Measurements from ENCODE around the gene PEX11A. TPM values are rescaled to one million over a fixed set of nuclear protein-coding genes. Genes with fewer than 3 reads are reported as not detected.

PEX11A gene
- total RNA-seq, 5 donors from 2014 or later (not counting 1 experiment from before 2014, with no cell fraction given): 0.91 to 4.0 (median 2.0) TPM

- DNase-seq: no peak
Measured at GRCh38 chr15:89681146-89681545, 9.4 kb downstream of the PEX11A start.

DNA sequence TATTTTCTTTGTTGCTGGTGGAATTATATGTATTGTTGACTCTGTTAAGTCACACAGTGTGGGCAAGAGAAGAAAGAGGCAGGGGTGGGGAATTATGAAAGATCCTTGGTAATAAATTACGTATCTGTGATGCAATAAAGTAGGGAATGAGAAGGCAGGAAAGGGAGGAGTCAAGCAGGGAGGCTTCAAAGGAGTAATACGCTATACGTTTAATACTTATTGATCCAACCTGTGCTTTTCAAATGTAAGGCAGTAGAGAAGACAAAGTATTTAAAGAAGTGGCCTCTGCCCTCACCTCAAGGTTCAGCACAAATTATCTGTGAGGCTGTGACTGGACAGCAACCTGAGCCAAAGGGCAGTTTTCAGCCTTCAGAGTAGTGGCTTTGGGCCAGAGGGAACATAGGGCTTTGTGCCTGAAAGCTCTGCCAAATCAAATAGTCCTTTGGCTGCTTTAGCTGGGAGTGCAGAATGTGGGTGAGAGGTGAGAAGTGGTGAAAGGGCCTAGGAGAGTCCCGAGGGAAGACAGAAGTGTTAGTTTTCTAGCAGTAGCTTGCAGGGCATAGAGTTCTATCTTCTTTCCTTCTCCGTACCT is 10.2 kb downstream of the PEX11A start:
- CTCF ChIA-PET: no interaction called here
- Histone ChIP-seq H3K36me3 (ENCODE audit: control insufficient read depth in 2 of 2, extremely low read depth in 1 of 2, insufficient read depth in 1 of 2, low read length in 1 of 2) (peaks cover 0 to 5% of the 10 kb centered on the region in 2 donors), H3K4me3 (ENCODE audit: control insufficient read depth in 1 of 2, extremely low read depth in 1 of 2, low read length in 1 of 2) (no peak overlapping the region), H3K4me1 (ENCODE audit: control insufficient read depth in 1 of 2, extremely low read depth in 1 of 2, insufficient read depth in 2 of 2, low read length in 2 of 2) (no peaks in the 10 kb centered on the region), H3K9me3 (no peaks in the 10 kb centered on the region), H3K27me3 (replicated peaks in 1 of 2; ENCODE audit: control insufficient read depth in 2 of 2, extremely low read depth in 1 of 2, insufficient read depth in 2 of 2, low read length in 1 of 2) (peaks cover 0 to 2% of the 10 kb centered on the region in 2 experiments), H3K27ac (ENCODE audit: low read length) (no peak overlapping the region)
- 87% methylated on average over 3 of the region's 5 CpGs for WGBS (ENCODE audit: insufficient coverage)
- ATAC-seq (replicated peaks in 1 of 4) (no peak), DNase-seq (no peak)
- no peaks in the 10 kb centered on the region for H3K9me3 Mint-ChIP-seq
- H3K27me3 Mint-ChIP-seq: no peaks in the 10 kb centered on the region
- peaks cover 30% of the 10 kb centered on the region for H3K36me3 Mint-ChIP-seq
- H3K4me1 Mint-ChIP-seq: no peaks in the 10 kb centered on the region
- H3K4me3 Mint-ChIP-seq: no peak overlapping the region
- H3K27ac Mint-ChIP-seq: no peak overlapping the region
- POLR2A ChIA-PET: no interaction called here

More at GRCh38 chr15:89681146-89681545, 9.4 kb downstream of the PEX11A start:
- 100% methylated on average over 1 of the region's 2 CpGs for WGBS (ENCODE audit: insufficient coverage)
- Mint-ChIP-seq H3K4me1 (no peaks in the 10 kb centered on the region), H3K27me3 (no peaks in the 10 kb centered on the region), H3K9me3 (no peaks in the 10 kb centered on the region), H3K36me3 (peaks cover 33% of the 10 kb centered on the region), H3K27ac (no peak overlapping the region), H3K4me3 (no peak overlapping the region)
- ATAC-seq (replicated peaks in 1 of 4): no peak
- CTCF ChIA-PET: no interaction called here
- Histone ChIP-seq H3K27ac (ENCODE audit: low read length) (no peak overlapping the region), H3K36me3 (ENCODE audit: control insufficient read depth in 2 of 2, extremely low read depth in 1 of 2, insufficient read depth in 1 of 2, low read length in 1 of 2) (peaks cover 0 to 5% of the 10 kb centered on the region in 2 donors), H3K27me3 (replicated peaks in 1 of 2; ENCODE audit: control insufficient read depth in 2 of 2, extremely low read depth in 1 of 2, insufficient read depth in 2 of 2, low read length in 1 of 2) (peaks cover 0 to 2% of the 10 kb centered on the region in 2 experiments), H3K4me3 (ENCODE audit: control insufficient read depth in 1 of 2, extremely low read depth in 1 of 2, low read length in 1 of 2) (no peak overlapping the region), H3K4me1 (ENCODE audit: control insufficient read depth in 1 of 2, extremely low read depth in 1 of 2, insufficient read depth in 2 of 2, low read length in 2 of 2) (no peaks in the 10 kb centered on the region), H3K9me3 (no peaks in the 10 kb centered on the region)
- POLR2A ChIA-PET: no interaction called here

- Mint-ChIP-seq H3K4me3 (no peak within 1 kb of the TSS), H3K36me3 (peaks cover 28% of the 10 kb centered on the region), H3K4me1 (no peaks in the 10 kb centered on the region), H3K9me3 (no peaks in the 10 kb centered on the region), H3K27me3 (no peaks in the 10 kb centered on the region), H3K27ac (no peak within 1 kb of the TSS)
- CTCF ChIA-PET: no interaction called here
- DNase-seq: no peak
- Histone ChIP-seq H3K27ac (ENCODE audit: low read length) (no peak within 1 kb of the TSS), H3K4me3 (ENCODE audit: control insufficient read depth in 1 of 2, extremely low read depth in 1 of 2, low read length in 1 of 2) (no peak within 1 kb of the TSS), H3K9me3 (no peaks in the 10 kb centered on the region), H3K27me3 (replicated peaks in 1 of 2; ENCODE audit: control insufficient read depth in 2 of 2, extremely low read depth in 1 of 2, insufficient read depth in 2 of 2, low read length in 1 of 2) (peaks cover 0 to 2% of the 10 kb centered on the region in 2 experiments), H3K36me3 (ENCODE audit: control insufficient read depth in 2 of 2, extremely low read depth in 1 of 2, insufficient read depth in 1 of 2, low read length in 1 of 2) (peaks cover 0 to 5% of the 10 kb centered on the region in 2 donors), H3K4me1 (ENCODE audit: control insufficient read depth in 1 of 2, extremely low read depth in 1 of 2, insufficient read depth in 2 of 2, low read length in 2 of 2) (no peaks in the 10 kb centered on the region)
- 90% methylated on average over 2 of the region's 2 CpGs for WGBS (ENCODE audit: insufficient coverage)
- ATAC-seq (replicated peaks in 1 of 4): no peak
- POLR2A ChIA-PET: no interaction called here
Measured at GRCh38 chr15:89679212-89679611, 11.3 kb downstream of the PEX11A start, which contains the start of gene PLIN1. Gene PLIN1, minus strand, starts transcription at chr15:89679367. Its CDS starts 1,878 bp downstream, at chr15:89677489.

DNA sequence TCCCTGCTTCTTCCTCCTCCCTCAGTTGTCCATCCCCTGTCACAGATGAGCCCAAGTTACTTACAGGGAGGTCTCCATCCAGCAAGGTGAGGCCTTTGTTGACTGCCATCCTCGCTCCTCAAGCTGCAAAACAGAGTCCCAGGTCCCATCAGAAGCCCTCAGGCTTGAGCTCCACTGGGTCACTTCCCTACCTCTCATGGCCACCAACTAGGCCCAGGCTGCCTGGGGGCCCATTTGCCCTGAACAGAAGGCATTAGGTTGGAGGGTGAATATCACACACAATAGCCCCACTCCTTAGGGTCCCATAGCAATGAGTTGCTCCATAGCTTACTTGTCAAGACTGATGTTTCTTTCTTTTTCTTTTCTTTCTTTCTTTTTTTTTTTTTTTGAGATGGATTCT is 13.2 kb downstream of the PEX11A start:
- Histone ChIP-seq H3K9me3 (no peaks in the 10 kb centered on the region), H3K4me3 (ENCODE audit: control insufficient read depth in 1 of 2, extremely low read depth in 1 of 2, low read length in 1 of 2) (no peak overlapping the region), H3K27ac (ENCODE audit: low read length) (no peak overlapping the region), H3K36me3 (ENCODE audit: control insufficient read depth in 2 of 2, extremely low read depth in 1 of 2, insufficient read depth in 1 of 2, low read length in 1 of 2) (no peaks in the 10 kb centered on the region), H3K27me3 (replicated peaks in 1 of 2; ENCODE audit: control insufficient read depth in 2 of 2, extremely low read depth in 1 of 2, insufficient read depth in 2 of 2, low read length in 1 of 2) (peaks cover 0 to 2% of the 10 kb centered on the region in 2 experiments), H3K4me1 (ENCODE audit: control insufficient read depth in 1 of 2, extremely low read depth in 1 of 2, insufficient read depth in 2 of 2, low read length in 2 of 2) (no peaks in the 10 kb centered on the region)
- Mint-ChIP-seq H3K27ac (no peak overlapping the region), H3K4me1 (no peaks in the 10 kb centered on the region), H3K27me3 (peaks cover 0 to 4% of the 10 kb centered on the region in 2 donors), H3K9me3 (no peaks in the 10 kb centered on the region), H3K36me3 (peaks cover 13% of the 10 kb centered on the region), H3K4me3 (no peak overlapping the region)
- no peak for DNase-seq
- ChIA-PET CTCF (no interaction called here), POLR2A (no interaction called here)
- ATAC-seq (replicated peaks in 1 of 4): no peak
- 67% methylated on average over 1 of the region's 1 CpG for WGBS (ENCODE audit: insufficient coverage)

- no peak overlapping the region for H3K27ac Mint-ChIP-seq
- H3K27me3 Mint-ChIP-seq: peaks cover 0 to 4% of the 10 kb centered on the region in 2 donors
- ChIA-PET POLR2A (interaction anchor here in 1 of 2 donors (0.5 kb wide), 1 partner anchor 100 kb away, joined by 3 read pairs; no protein-coding TSS in a partner anchor), CTCF (no interaction called here)
- Histone ChIP-seq H3K27me3 (replicated peaks in 1 of 2; ENCODE audit: control insufficient read depth in 2 of 2, extremely low read depth in 1 of 2, insufficient read depth in 2 of 2, low read length in 1 of 2) (peaks cover 0 to 9% of the 10 kb centered on the region in 2 experiments), H3K4me1 (ENCODE audit: control insufficient read depth in 1 of 2, extremely low read depth in 1 of 2, insufficient read depth in 2 of 2, low read length in 2 of 2) (no peaks in the 10 kb centered on the region), H3K4me3 (ENCODE audit: control insufficient read depth in 1 of 2, extremely low read depth in 1 of 2, low read length in 1 of 2) (no peak overlapping the region), H3K36me3 (ENCODE audit: control insufficient read depth in 2 of 2, extremely low read depth in 1 of 2, insufficient read depth in 1 of 2, low read length in 1 of 2) (no peaks in the 10 kb centered on the region), H3K27ac (ENCODE audit: low read length) (no peak overlapping the region), H3K9me3 (no peaks in the 10 kb centered on the region)
- no peaks in the 10 kb centered on the region for H3K9me3 Mint-ChIP-seq
- no peaks in the 10 kb centered on the region for H3K4me1 Mint-ChIP-seq
- DNase-seq (no peak), ATAC-seq (replicated peaks in 1 of 4) (no peak)
- H3K4me3 Mint-ChIP-seq: no peak overlapping the region
- H3K36me3 Mint-ChIP-seq: peaks cover 5% of the 10 kb centered on the region
- WGBS (ENCODE audit: insufficient coverage): no CpG with 5 or more reads among the region's 6 CpGs
Measured at GRCh38 chr15:89675606-89676005, 14.9 kb downstream of the PEX11A start.

- peaks cover 0 to 4% of the 10 kb centered on the region in 2 donors for H3K27me3 Mint-ChIP-seq
- no peaks in the 10 kb centered on the region for H3K36me3 Mint-ChIP-seq
- no peak overlapping the region for H3K4me3 Mint-ChIP-seq
- Histone ChIP-seq H3K27me3 (replicated peaks in 1 of 2; ENCODE audit: control insufficient read depth in 2 of 2, extremely low read depth in 1 of 2, insufficient read depth in 2 of 2, low read length in 1 of 2) (peaks cover 0 to 14% of the 10 kb centered on the region in 2 experiments), H3K27ac (ENCODE audit: low read length) (no peak overlapping the region), H3K36me3 (ENCODE audit: control insufficient read depth in 2 of 2, extremely low read depth in 1 of 2, insufficient read depth in 1 of 2, low read length in 1 of 2) (no peaks in the 10 kb centered on the region), H3K4me1 (ENCODE audit: control insufficient read depth in 1 of 2, extremely low read depth in 1 of 2, insufficient read depth in 2 of 2, low read length in 2 of 2) (no peaks in the 10 kb centered on the region), H3K9me3 (no peaks in the 10 kb centered on the region), H3K4me3 (ENCODE audit: control insufficient read depth in 1 of 2, extremely low read depth in 1 of 2, low read length in 1 of 2) (no peak overlapping the region)
- no peak for ATAC-seq (replicated peaks in 1 of 4)
- no peak for DNase-seq
- no peak overlapping the region for H3K27ac Mint-ChIP-seq
- WGBS (ENCODE audit: insufficient coverage): 67% methylated on average over 3 of the region's 4 CpGs
- no peaks in the 10 kb centered on the region for H3K9me3 Mint-ChIP-seq
- H3K4me1 Mint-ChIP-seq: no peaks in the 10 kb centered on the region
- CTCF ChIA-PET: no interaction called here
- POLR2A ChIA-PET: no interaction called here
Measured at GRCh38 chr15:89674526-89674925, 16.0 kb downstream of the PEX11A start.

Data from T-cell (primary cell).